Activated CD4-positive, alpha-beta memory T cell treated with anti-CD3 and anti-CD28 coated beads, Interleukin-2, amount 10 ng/mL, durations not matched to agents 7 days and 5 days (primary cell): Measurements from ENCODE around the gene GLT8D1. TPM values are rescaled to one million over a fixed set of nuclear protein-coding genes. Genes with fewer than 3 reads are reported as not detected.

ENCODE experiments used
- CTCF ChIA-PET: fragments of 350-600 bp; sonication (Branson Sonifier 250); formaldehyde crosslinking; loops from one replicate; lab custom pipeline; 2021; ENCODE audit warnings: antibody characterized with exemption, inconsistent platforms; lab: Charles Lee
- POLR2A ChIA-PET: fragments of 350-600 bp; sonication (Branson Sonifier 250); formaldehyde crosslinking; loops from one replicate; lab custom pipeline; 2021; ENCODE audit warnings: antibody characterized with exemption; lab: Charles Lee
- DNase-seq: peaks from one replicate; pipeline ENCODE4 v3.0.0-alpha.2; 2020
- H3K27ac Mint-ChIP-seq: one replicate; pipeline ENCODE4 v1.8.0; 2021; ENCODE audit warnings: mild to moderate bottlenecking, mixed read lengths
- H3K27me3 Mint-ChIP-seq: one replicate; pipeline ENCODE4 v1.8.0; 2021; ENCODE audit warnings: mixed read lengths
- H3K36me3 Mint-ChIP-seq: one replicate; pipeline ENCODE4 v1.8.0; 2021; ENCODE audit warnings: low read depth, mixed read lengths
- H3K4me1 Mint-ChIP-seq: one replicate; pipeline ENCODE4 v1.8.0; 2021; ENCODE audit warnings: mixed read lengths
- H3K4me3 Mint-ChIP-seq: one replicate; pipeline ENCODE4 v1.8.0; 2021; ENCODE audit warnings: mild to moderate bottlenecking, mixed read lengths
- H3K9me3 Mint-ChIP-seq: one replicate; pipeline ENCODE4 v1.8.0; 2021; ENCODE audit warnings: mixed read lengths
- total RNA-seq, 2 experiments: library from RNA; stranded (reverse); gene quantifications; one replicate each; pipeline ENCODE4 v1.2.3, GENCODE V29; 2021

GLT8D1 gene
- total RNA-seq, 2 experiments from 2014 or later: 43.4 to 46.7 TPM

DNA sequence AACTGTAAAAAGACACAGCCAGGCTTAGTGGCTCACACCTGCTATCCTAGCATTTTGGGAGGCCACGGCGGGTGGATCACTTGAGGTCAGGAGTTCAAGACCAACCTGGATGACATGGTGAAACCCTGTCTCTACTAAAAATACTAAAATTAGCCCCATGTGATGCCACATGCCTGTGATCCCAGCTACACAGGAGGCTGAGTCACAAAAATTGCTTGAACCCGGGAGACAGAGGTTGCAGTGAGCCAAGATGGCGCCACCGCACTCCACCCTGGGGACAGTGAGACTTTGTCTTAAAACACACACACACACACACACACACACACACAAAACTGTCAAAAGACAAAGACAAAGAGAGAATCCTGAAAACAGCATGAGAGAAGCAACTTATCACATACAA is 18.3 kb upstream of the GLT8D1 start:
- ChIA-PET POLR2A (no interaction called here), CTCF (no interaction called here)
- peaks cover 15% of the 10 kb centered on the region for H3K36me3 Mint-ChIP-seq
- peaks cover 23% of the 10 kb centered on the region for H3K4me1 Mint-ChIP-seq
- H3K4me3 Mint-ChIP-seq: no peak overlapping the region
- peaks cover 8% of the 10 kb centered on the region for H3K9me3 Mint-ChIP-seq
- no peak overlapping the region for H3K27ac Mint-ChIP-seq
- no peak for DNase-seq
- H3K27me3 Mint-ChIP-seq: no peaks in the 10 kb centered on the region

DNA sequence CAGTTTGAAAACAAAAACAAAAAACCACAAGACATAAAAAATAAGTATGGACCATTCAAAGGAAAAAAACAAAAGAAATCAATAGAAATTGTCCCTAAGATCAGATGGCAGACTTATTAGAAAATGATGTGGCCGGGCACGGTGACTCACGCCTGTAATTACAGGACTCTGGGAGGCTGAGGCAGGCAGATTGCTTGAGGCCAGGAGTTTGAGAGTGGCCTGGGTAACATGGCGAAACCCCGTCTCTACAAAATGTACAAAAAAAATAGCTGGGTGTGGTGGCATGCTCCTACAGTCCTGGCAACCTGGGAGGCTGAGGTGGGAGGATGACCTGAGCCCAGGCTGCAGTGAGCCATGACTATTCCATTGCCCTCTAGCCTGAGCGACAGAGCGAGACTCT is 16.9 kb upstream of the GLT8D1 start:
- H3K27me3 Mint-ChIP-seq: no peaks in the 10 kb centered on the region
- peaks cover 10% of the 10 kb centered on the region for H3K36me3 Mint-ChIP-seq
- DNase-seq: no peak
- POLR2A ChIA-PET: no interaction called here
- peaks cover 2% of the 10 kb centered on the region for H3K9me3 Mint-ChIP-seq
- CTCF ChIA-PET: no interaction called here
- H3K4me3 Mint-ChIP-seq: no peak overlapping the region
- H3K27ac Mint-ChIP-seq: no peak overlapping the region
- H3K4me1 Mint-ChIP-seq: peaks cover 23% of the 10 kb centered on the region

DNA sequence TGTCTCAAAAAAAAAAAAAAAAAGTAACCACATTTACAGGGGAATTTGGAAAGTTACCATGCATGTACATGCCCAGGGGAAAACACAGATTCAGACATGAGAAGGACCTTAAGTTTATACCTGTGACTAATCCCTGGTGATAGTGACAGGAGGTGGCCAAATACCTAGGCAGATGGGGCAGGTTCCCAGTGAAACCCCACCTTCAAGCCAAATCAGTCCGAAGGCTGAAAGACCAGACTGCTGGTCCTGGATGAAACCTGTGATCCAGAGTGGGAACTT is 16.1 kb upstream of the GLT8D1 start:
- ChIA-PET POLR2A (interaction anchor here (1.4 to 2.3 kb wide), 3 partner anchors 9 to 15 kb away, joined by 3 to 15 read pairs (median 4); partner anchors contain the start of genes GLT8D1 and SPCS1), CTCF (interaction anchor here (0.6 kb wide), 1 partner anchor 8 kb away, joined by 3 read pairs; no protein-coding TSS in a partner anchor)
- no peak for DNase-seq
- Mint-ChIP-seq H3K4me3 (no peak overlapping the region), H3K27me3 (no peaks in the 10 kb centered on the region), H3K27ac (no peak overlapping the region), H3K36me3 (peaks cover 9% of the 10 kb centered on the region), H3K9me3 (peaks cover 2% of the 10 kb centered on the region), H3K4me1 (peaks cover 23% of the 10 kb centered on the region)

DNA sequence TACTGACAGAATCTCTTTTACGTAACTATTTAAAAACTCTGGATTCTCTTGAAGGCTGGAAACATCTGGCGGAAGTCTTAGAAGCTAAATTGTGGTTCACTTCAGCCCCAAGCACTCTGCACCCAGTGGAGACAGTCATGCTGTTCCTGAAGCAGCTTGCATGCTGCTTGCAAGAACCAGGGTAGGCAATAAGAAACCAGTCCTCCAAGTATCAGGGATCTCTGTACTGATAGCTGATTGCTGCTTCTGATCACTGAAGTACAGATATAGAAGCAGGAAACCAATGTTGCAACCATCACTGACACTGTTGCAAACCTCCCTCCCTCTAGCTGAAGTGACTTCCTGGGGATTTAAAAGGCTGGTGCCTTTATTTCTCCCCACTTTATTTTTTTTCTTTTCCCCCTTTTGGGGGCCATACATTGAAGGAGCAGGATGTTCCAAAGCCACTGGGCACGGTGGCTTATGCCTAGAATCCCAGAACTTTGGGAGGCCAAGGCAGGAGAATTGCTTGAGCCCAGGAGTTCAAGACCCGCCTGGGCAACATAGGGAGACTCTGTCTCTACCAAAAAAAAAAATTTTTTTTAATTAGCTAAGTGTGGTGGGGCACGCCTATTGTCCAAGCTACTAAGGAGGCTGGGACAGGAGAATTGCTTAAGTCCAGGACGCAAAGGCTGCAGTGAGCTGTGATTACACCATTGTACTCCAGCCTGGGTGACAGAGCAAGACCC is 15.6 kb upstream of the GLT8D1 start:
- POLR2A ChIA-PET: interaction anchor here (1.1 to 2.3 kb wide), 4 partner anchors 9 to 14 kb away, joined by 3 to 15 read pairs (median 4); partner anchors contain the start of genes GLT8D1 and SPCS1
- Mint-ChIP-seq H3K27ac (peak overlapping the region; percentile 77), H3K4me1 (peaks cover 23% of the 10 kb centered on the region), H3K27me3 (no peaks in the 10 kb centered on the region), H3K4me3 (no peak overlapping the region), H3K9me3 (peaks cover 2% of the 10 kb centered on the region), H3K36me3 (peaks cover 12% of the 10 kb centered on the region)
- DNase-seq: peak; percentile 27
- CTCF ChIA-PET: interaction anchor here (1.9 kb wide), 1 partner anchor 20 kb away, joined by 5 read pairs; no protein-coding TSS in a partner anchor

DNA sequence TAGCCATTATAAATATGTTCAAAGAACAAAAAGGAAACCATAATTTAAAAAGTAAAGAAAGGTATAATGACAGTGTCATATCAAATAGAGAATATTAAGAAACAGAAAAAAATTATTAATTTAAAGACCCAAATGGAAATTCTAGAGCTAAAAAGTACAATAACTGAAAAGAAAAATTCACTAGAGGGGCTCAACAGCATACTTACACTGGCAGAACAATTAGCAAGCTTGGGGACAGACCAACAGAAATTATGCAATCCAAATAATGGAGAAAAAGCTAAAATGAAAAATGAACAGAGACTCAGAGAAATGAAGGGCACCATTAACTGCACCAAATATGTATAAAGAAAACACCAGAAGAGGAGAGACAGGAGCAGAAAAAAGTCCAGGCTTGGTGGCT is 14.0 kb upstream of the GLT8D1 start:
- Mint-ChIP-seq H3K9me3 (peaks cover 2% of the 10 kb centered on the region), H3K27ac (no peak overlapping the region), H3K27me3 (no peaks in the 10 kb centered on the region), H3K4me3 (no peak overlapping the region), H3K36me3 (peaks cover 12% of the 10 kb centered on the region), H3K4me1 (peaks cover 23% of the 10 kb centered on the region)
- ChIA-PET CTCF (interaction anchor here (0.6 to 1.9 kb wide), 2 partner anchors 21 to 33 kb away, joined by 4 to 5 read pairs; no protein-coding TSS in a partner anchor), POLR2A (interaction anchor here (1.1 to 2.3 kb wide), 3 partner anchors 8 to 410 kb away, joined by 3 to 15 read pairs (median 3); partner anchors contain the start of genes GLT8D1, RFT1 and SPCS1)
- no peak for DNase-seq

DNA sequence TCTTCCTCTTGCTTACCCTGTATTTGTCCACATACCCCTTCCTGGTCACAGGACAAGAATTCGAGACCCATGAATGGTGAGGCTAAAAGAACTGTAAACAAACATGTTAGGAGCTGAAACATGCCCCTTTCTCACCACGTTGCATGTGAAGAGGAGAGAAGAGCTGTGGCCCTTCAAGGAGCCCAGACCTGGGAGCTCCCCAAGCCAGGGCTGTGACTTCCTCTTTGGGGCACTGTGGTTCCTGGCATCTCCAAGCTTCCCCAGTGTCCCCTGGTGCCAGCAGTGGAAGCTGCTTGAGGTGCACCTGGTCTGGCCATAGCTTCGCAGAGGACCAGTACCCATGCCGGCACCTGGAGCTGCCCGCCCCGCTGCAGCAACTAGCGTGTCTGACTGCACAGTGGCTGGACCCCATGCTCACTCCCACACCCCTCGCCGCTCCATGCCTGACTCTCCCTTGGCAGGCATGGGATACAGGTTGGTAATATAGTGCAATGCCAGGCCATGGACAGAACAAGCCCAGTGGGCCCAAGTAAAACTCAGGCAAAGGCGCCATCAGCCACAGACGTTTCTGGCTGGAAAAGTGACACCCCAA is 10.2 kb upstream of the GLT8D1 start:
- CTCF ChIA-PET: no interaction called here
- peaks cover 10% of the 10 kb centered on the region for H3K4me1 Mint-ChIP-seq
- peaks cover 2% of the 10 kb centered on the region for H3K9me3 Mint-ChIP-seq
- H3K4me3 Mint-ChIP-seq: no peak overlapping the region
- POLR2A ChIA-PET: interaction anchor here (2.0 kb wide), 1 partner anchor 10 kb away, joined by 10 read pairs; the partner anchor contains the start of genes GLT8D1 and SPCS1
- DNase-seq: no peak
- peaks cover 25% of the 10 kb centered on the region for H3K36me3 Mint-ChIP-seq
- no peak overlapping the region for H3K27ac Mint-ChIP-seq
- H3K27me3 Mint-ChIP-seq: no peaks in the 10 kb centered on the region

DNA sequence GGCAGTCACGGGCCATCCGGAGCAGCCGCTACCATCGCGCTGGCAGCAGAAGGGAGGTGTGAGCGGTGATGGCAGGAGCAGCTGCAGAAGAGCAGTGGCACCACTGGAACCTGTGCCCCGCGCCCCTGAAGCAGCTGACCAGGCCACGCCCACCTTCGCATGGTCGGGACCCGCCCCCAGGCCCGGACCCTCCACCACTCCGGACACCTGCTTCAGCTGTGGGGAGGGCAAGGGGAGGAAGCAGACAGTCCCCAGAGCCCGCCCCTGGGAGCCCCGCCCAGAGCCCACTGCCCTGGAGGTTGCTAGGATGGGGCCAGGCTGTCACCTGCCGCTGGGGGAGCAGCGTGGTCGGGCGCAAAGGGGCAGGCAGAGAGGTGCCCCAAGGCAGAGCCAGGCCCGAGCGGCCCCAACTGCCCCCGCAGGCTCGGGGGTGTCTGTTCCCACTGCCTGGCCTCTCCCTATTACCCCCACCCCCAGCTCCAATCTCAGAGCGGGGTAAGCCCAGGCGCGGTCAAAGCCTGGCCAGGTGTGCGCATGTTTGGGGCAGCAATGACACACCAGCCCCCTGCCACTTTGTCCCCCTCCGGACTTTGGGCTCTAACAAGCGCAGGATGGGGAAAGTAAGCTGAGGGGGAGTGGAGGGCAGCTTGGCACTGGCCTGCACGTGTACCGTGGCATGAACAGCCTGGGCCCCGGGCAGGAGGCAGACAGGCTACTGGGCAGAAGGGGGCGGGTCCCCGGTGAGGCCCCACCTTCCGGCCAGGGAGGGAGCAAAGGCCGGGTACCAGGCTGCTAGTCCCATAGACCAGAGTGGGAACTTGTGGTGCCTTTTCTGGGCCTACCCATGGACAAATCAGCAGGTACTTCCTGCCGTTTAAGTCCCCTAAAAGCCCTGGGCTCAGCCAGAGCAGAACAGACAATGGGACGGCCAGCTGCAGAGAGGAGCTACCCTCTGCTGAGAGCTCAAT is 9.0 kb upstream of the GLT8D1 start:
- Mint-ChIP-seq H3K36me3 (peaks cover 25% of the 10 kb centered on the region), H3K4me3 (no peak overlapping the region), H3K9me3 (peaks cover under 1% of the 10 kb centered on the region), H3K27me3 (no peaks in the 10 kb centered on the region), H3K27ac (no peak overlapping the region), H3K4me1 (peaks cover 2% of the 10 kb centered on the region)
- ChIA-PET CTCF (interaction anchor here (0.7 kb wide), 1 partner anchor 7 kb away, joined by 3 read pairs; no protein-coding TSS in a partner anchor), POLR2A (interaction anchor here (2.0 kb wide), 1 partner anchor 9 kb away, joined by 10 read pairs; the partner anchor contains the start of genes GLT8D1 and SPCS1)
- no peak for DNase-seq

DNA sequence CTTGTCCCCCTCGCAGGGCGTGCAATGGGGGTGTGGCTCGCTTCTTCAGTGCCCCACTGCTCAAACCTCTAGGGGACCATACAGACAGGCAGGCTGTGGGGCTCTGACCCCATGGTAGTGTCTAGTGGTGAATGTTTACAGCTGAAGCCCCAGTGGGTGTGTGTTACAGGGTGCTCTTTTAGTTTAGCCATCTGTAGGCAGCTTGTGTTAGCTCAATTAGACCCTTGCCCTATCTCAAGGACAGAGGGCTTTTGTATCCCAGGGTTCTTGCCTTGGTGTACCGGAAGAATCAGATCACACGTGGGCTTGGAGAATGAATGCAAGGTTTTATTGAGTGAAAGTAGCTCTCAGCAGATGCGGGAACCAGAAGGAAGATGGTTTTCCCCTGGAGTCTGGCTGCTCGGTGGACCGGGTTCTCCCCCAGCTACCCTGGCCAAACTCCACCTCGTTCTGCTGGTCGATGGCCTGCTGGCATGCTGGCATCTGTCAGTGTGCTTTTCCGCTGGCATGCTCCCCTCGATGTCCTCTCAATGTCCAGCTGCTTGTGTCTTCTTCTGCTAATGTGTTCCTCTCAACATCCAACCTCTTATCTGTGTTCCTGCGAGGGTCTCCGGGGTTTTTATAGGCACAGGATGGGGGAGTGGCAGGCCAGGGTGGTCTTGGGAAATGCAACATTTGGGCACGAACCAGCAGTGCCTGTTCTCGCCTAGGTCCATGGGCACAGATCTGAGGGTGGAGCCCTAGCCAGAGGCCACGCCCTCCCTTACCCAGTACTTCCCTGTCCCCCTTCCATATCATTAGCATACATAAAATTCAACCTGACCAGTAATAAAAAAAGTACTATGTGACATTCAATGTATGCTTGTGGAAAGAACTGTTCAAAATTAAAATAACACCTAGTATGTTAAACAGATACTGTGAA is 7.0 kb upstream of the GLT8D1 start:
- DNase-seq: no peak
- Mint-ChIP-seq H3K9me3 (no peaks in the 10 kb centered on the region), H3K36me3 (peaks cover 32% of the 10 kb centered on the region), H3K27ac (no peak overlapping the region), H3K4me1 (peaks cover 11% of the 10 kb centered on the region), H3K27me3 (no peaks in the 10 kb centered on the region), H3K4me3 (no peak overlapping the region)
- POLR2A ChIA-PET: interaction anchor here (0.9 kb wide), 1 partner anchor 8 kb away, joined by 3 read pairs; no protein-coding TSS in a partner anchor
- CTCF ChIA-PET: no interaction called here

DNA sequence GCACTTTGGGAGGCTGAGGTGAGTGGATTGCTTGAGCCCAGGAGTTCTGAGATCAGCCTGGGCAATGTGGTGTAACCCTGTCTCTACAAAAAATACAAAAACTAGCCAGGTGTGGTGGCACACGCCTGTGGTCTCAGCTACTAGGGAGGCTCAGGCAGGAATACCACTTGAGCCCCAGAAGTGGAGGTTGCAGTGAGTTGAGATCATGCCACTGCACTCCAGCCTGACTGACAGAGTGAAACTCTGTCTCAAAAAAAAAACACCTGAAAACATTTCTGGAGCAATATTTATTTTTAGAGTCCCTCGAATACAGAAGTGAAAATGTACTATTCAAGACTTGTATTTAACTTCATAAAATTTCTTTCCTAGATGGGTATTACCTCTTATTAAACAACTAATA is 4.9 kb upstream of the GLT8D1 start:
- DNase-seq: no peak
- ChIA-PET POLR2A (interaction anchor here (1.3 kb wide), 1 partner anchor 25 kb away, joined by 3 read pairs; no protein-coding TSS in a partner anchor), CTCF (no interaction called here)
- Mint-ChIP-seq H3K27ac (no peak overlapping the region), H3K4me3 (no peak overlapping the region), H3K9me3 (no peaks in the 10 kb centered on the region), H3K27me3 (no peaks in the 10 kb centered on the region), H3K36me3 (peaks cover 35% of the 10 kb centered on the region), H3K4me1 (peaks cover 19% of the 10 kb centered on the region)

DNA sequence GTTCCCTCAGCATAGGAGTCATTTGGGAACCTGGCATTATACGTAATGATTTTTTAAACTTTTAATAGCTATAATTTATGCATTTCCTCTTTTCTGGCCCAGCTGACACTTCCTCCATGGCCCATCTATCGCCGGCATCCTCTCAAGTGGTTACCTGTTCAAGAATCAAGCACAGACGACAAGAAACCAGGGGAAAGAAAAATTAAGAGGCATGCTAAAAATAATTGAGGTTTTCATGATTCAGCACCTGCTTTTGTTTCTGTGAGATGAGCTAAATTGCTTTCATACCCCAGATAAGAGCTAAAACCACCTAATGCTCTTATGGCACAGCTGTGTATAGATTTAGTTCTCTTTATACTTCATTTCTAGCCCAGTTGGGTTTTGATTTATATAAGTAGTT is 2.0 kb upstream of the GLT8D1 start:
- ChIA-PET POLR2A (interaction anchor here (2.5 to 6.5 kb wide), 3 partner anchors 11 to 20 kb away, joined by 10 to 78 read pairs (median 15); partner anchors contain the start of genes GNL3 and PBRM1), CTCF (interaction anchor here (0.6 kb wide), 2 partner anchors 60 to 125 kb away, joined by 3 read pairs; no protein-coding TSS in a partner anchor)
- Mint-ChIP-seq H3K36me3 (peaks cover 26% of the 10 kb centered on the region), H3K27ac (peak overlapping the region; percentile 86), H3K27me3 (no peaks in the 10 kb centered on the region), H3K9me3 (no peaks in the 10 kb centered on the region), H3K4me3 (peak overlapping the region; percentile 95), H3K4me1 (peaks cover 35% of the 10 kb centered on the region)
- DNase-seq: no peak

DNA sequence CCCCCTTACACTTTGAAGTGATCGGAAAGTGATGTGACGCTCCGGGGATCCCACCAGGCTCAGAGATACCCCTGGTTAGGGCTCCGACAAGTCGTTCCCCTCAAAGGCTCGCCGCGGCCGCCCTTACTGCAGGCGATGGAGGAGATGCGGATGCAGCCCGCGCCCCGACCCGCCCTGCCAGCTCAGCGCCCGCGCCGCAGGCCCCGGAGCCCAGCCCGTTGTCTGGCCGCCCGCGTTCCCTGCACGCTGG is 228 bp downstream of the GLT8D1 start:
- Mint-ChIP-seq H3K36me3 (peaks cover 26% of the 10 kb centered on the region), H3K4me1 (peaks cover 39% of the 10 kb centered on the region), H3K27ac (peak overlapping the region; percentile 86), H3K4me3 (peak overlapping the region; percentile 95), H3K27me3 (no peaks in the 10 kb centered on the region), H3K9me3 (no peaks in the 10 kb centered on the region)
- POLR2A ChIA-PET: interaction anchor here (0.9 to 6.5 kb wide), 11 partner anchors 9 to 1060 kb away, joined by 3 to 78 read pairs (median 6); partner anchors contain the start of genes GNL3, PBRM1 and SFMBT1
- no peak for DNase-seq
- CTCF ChIA-PET: interaction anchor here (0.7 to 1.1 kb wide), 3 partner anchors 19 to 187 kb away, joined by 3 to 4 read pairs (median 3); no protein-coding TSS in a partner anchor
